Loucy (cell line): ENCODE results near the gene ANKRD33B.

Experiments used
- H2AFZ ChIP-seq: fragments of 200-600 bp; sonication (generic); 2 replicates; pipeline ENCODE4 v1.6.0; 2016; ENCODE audit warnings: antibody characterized with exemption, mild to moderate bottlenecking, low read length, moderate library complexity
- H3F3A ChIP-seq: fragments of 200-600 bp; 2 replicates; pipeline ENCODE4 v1.6.0; 2016; ENCODE audit warnings: antibody characterized with exemption, low read depth, mild to moderate bottlenecking
- H3K27me3 ChIP-seq: fragments of 200-600 bp; sonication (generic); 2 replicates; pipeline ENCODE4 v1.6.1; 2014; ENCODE audit warnings: low read length, mild to moderate bottlenecking; ENCODE audit not compliant: insufficient read depth, poor library complexity, severe bottlenecking
- H3K36me3 ChIP-seq: fragments of 200-600 bp; sonication (generic); 2 replicates; pipeline ENCODE4 v1.6.1; 2016; ENCODE audit warnings: low read length; ENCODE audit not compliant: insufficient read depth
- H3K4me1 ChIP-seq: fragments of 200-600 bp; sonication (generic); 2 replicates; pipeline ENCODE4 v1.5.1; 2014; ENCODE audit warnings: low read length, mild to moderate bottlenecking; ENCODE audit not compliant: insufficient read depth, poor library complexity, severe bottlenecking
- H3K4me2 ChIP-seq: fragments of 200-600 bp; sonication (generic); 2 replicates; pipeline ENCODE4 v1.6.0; 2014; ENCODE audit warnings: antibody characterized with exemption, low read length, low read depth, mild to moderate bottlenecking; ENCODE audit not compliant: poor library complexity, severe bottlenecking
- H3K4me3 ChIP-seq: fragments of 200-600 bp; sonication (generic); 2 replicates; pipeline ENCODE4 v1.5.1; 2014; ENCODE audit warnings: low read length, mild to moderate bottlenecking, mixed read lengths; ENCODE audit not compliant: poor library complexity, severe bottlenecking
- H3K79me2 ChIP-seq: fragments of 200-600 bp; sonication (generic); 2 replicates; pipeline ENCODE4 v1.6.1; 2014; ENCODE audit warnings: low read length; ENCODE audit not compliant: insufficient read depth
- H3K9ac ChIP-seq: fragments of 200-600 bp; sonication (generic); 2 replicates; pipeline ENCODE4 v1.6.0; 2014; ENCODE audit warnings: mild to moderate bottlenecking, low read depth, low read length, moderate library complexity; ENCODE audit not compliant: poor library complexity, severe bottlenecking
- H3K9me2 ChIP-seq: fragments of 200-600 bp; sonication (generic); replicated peaks from 2 replicates; pipeline ENCODE4 v1.6.1; 2016; ENCODE audit warnings: low read depth, low read length, mixed read lengths
- H3K9me3 ChIP-seq: fragments of 200-600 bp; sonication (generic); 2 replicates; pipeline ENCODE4 v1.6.1; 2014; ENCODE audit warnings: mild to moderate bottlenecking, antibody characterized with exemption, low read length, low read depth; ENCODE audit not compliant: insufficient read depth
- H4K20me1 ChIP-seq: fragments of 200-600 bp; sonication (generic); 2 replicates; pipeline ENCODE4 v1.6.0; 2014; ENCODE audit warnings: antibody characterized with exemption, low read length, mild to moderate bottlenecking; ENCODE audit not compliant: insufficient read depth, poor library complexity, severe bottlenecking
- EZH2phosphoT487 ChIP-seq: fragments of 200-600 bp; IDR thresholded peaks from 2 replicates; pipeline ENCODE4 v1.6.1; 2018; ENCODE audit warnings: antibody characterized with exemption, mild to moderate bottlenecking, moderate library complexity, borderline replicate concordance
- TF ChIP-seq, protein P1 (sequence below): fragments of 200-600 bp; sonication (generic); conservative IDR thresholded peaks from 2 replicates; pipeline ENCODE4 v1.5.1; 2014; ENCODE audit warnings: mild to moderate bottlenecking, antibody characterized with exemption, low read length

ANKRD33B gene

DNA sequence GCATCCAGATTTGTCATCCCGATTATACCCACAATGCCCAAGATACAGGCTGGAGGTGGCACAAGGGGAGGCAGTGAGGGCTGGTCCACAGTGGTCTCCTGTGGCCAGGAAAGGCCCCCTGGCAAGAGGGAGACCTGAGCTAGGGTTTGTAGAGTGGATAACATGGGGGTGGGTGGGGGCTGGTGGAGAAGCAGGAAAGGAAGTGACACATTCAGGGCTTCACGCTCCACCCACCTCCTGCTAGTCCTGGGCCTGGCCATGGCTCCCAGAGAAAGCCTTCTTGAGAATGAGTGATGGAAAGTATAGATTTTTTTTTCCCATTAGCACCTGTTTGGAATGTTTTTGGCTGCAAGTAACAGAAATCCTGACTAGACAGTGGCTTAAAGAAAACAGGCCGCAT, 81.3 kb downstream of the ANKRD33B start:
- Histone ChIP-seq H3K9me2 (no peaks in the 10 kb centered on the region), H4K20me1 (no peaks in the 10 kb centered on the region)
- no peak for TF ChIP-seq EZH2phosphoT487
- TF ChIP-seq, protein P1, sequence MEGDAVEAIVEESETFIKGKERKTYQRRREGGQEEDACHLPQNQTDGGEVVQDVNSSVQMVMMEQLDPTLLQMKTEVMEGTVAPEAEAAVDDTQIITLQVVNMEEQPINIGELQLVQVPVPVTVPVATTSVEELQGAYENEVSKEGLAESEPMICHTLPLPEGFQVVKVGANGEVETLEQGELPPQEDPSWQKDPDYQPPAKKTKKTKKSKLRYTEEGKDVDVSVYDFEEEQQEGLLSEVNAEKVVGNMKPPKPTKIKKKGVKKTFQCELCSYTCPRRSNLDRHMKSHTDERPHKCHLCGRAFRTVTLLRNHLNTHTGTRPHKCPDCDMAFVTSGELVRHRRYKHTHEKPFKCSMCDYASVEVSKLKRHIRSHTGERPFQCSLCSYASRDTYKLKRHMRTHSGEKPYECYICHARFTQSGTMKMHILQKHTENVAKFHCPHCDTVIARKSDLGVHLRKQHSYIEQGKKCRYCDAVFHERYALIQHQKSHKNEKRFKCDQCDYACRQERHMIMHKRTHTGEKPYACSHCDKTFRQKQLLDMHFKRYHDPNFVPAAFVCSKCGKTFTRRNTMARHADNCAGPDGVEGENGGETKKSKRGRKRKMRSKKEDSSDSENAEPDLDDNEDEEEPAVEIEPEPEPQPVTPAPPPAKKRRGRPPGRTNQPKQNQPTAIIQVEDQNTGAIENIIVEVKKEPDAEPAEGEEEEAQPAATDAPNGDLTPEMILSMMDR, result no peak

DNA sequence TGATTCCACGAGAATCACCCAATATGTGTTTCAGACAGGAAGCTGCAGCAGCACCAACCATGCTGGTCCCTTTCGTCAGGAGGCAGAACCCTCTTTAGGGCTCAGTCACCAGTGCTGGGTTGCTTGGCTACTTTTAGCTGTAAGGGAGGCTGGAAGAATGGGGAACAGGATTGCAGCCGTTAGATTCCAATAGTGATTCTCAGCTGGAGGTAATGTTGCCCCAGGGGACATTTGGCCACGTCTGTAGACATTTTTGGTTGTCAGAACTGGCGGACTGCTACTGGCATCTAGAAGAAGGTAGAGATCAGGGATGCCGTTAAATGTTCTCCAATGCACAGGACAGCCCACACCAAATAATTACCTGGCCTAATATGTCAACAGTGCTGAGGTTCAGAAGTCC, 81.8 kb downstream of the ANKRD33B start:
- Histone ChIP-seq H4K20me1 (no peaks in the 10 kb centered on the region), H3K4me3 (no peak overlapping the region), H3K79me2 (no peaks in the 10 kb centered on the region), H3K9ac (no peak overlapping the region), H3F3A (no peaks in the 10 kb centered on the region), H3K9me3 (no peaks in the 10 kb centered on the region), H3K36me3 (no peaks in the 10 kb centered on the region), H3K27me3 (no peaks in the 10 kb centered on the region), H2AFZ (no peak overlapping the region), H3K4me2 (no peak overlapping the region), H3K4me1 (peaks cover 12% of the 10 kb centered on the region), H3K9me2 (no peaks in the 10 kb centered on the region)
- TF ChIP-seq EZH2phosphoT487, result no peak

More for the DNA sequence above, 81.3 kb downstream of the ANKRD33B start:
- Histone ChIP-seq H3F3A (no peaks in the 10 kb centered on the region), H3K36me3 (no peaks in the 10 kb centered on the region), H3K9me3 (no peaks in the 10 kb centered on the region), H3K4me3 (no peak overlapping the region), H3K4me1 (peaks cover 12% of the 10 kb centered on the region), H3K4me2 (no peak overlapping the region), H3K79me2 (no peaks in the 10 kb centered on the region), H3K9ac (no peak overlapping the region), H3K27me3 (no peaks in the 10 kb centered on the region), H2AFZ (no peak overlapping the region)

DNA sequence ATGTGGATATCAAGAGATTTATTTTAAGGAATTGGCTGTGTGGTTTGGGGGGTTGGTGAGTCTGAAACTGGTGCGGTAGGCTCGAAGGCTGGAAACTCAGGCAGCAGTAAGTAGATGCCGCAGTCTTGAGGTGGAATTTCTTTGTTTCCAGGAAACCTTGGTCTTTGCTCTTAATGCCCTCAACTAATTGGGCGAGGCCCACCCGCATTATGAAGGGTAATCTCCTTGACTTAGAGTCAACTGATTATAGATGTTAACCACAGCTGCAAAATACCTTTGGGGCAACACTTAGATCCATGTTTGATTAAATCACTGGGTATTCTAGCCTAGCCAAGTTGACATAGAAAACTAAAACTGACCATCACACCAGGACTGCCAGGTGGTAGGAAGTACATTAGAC, 83.8 kb downstream of the ANKRD33B start:
- no peak overlapping the region for H2AFZ ChIP-seq
- no peaks in the 10 kb centered on the region for H3K9me2 ChIP-seq
- no peaks in the 10 kb centered on the region for H3K27me3 ChIP-seq
- no peaks in the 10 kb centered on the region for H3F3A ChIP-seq
- H3K4me3 ChIP-seq, result no peak overlapping the region
- H3K79me2 ChIP-seq, result no peaks in the 10 kb centered on the region
- H3K4me1 ChIP-seq, result peaks cover 12% of the 10 kb centered on the region
- H3K36me3 ChIP-seq, result no peaks in the 10 kb centered on the region
- H3K9me3 ChIP-seq, result no peaks in the 10 kb centered on the region
- H4K20me1 ChIP-seq, result no peaks in the 10 kb centered on the region
- no peak overlapping the region for H3K9ac ChIP-seq
- H3K4me2 ChIP-seq, result no peak overlapping the region
- TF ChIP-seq, protein P1, result no peak
- no peak for TF ChIP-seq EZH2phosphoT487
